ENCODE results near the gene UTP4.
A peak's percentile ranks its signal among the peaks of the same experiment; 100 is the strongest.
"Not testable (repeated sequence)": the region's sequence is repeated elsewhere in the genome, so short reads cannot be mapped to it uniquely, and the experiment has no call there.

The UTP4 gene

GRCh38 chr16:69143116-69143515, 10.7 kb downstream of the UTP4 start:
- Histone ChIP-seq H3K36me3 (ENCODE audit: control insufficient read depth in 5 of 5, insufficient read depth in 5 of 5, low read length in 5 of 5) (peaks cover 10 to 58% (median 37%) of the 10 kb centered on the region in 5 donors), H3K9ac (ENCODE audit: low read length in 5 of 5) (no peak overlapping the region), H3K27ac (ENCODE audit: low read depth, low read length) (no peak overlapping the region), H3K9me3 (ENCODE audit: control insufficient read depth in 5 of 5, low read length in 5 of 5) (no peaks in the 10 kb centered on the region), H3K4me1 (ENCODE audit: control insufficient read depth in 5 of 5, insufficient read depth in 5 of 5, low read length in 5 of 5) (peaks cover 0 to 25% (median 14%) of the 10 kb centered on the region in 5 donors), H3K4me3 (ENCODE audit: low read depth in 1 of 5, low read length in 5 of 5) (no peak overlapping the region), H3K27me3 (ENCODE audit: control insufficient read depth in 5 of 5, insufficient read depth in 4 of 5, low read length in 5 of 5) (no peaks in the 10 kb centered on the region)

- Histone ChIP-seq H3K4me3 (ENCODE audit: low read depth in 1 of 5, low read length in 5 of 5) (no peak overlapping the region), H3K4me1 (ENCODE audit: control insufficient read depth in 5 of 5, insufficient read depth in 5 of 5, low read length in 5 of 5) (peaks cover 0 to 23% (median 14%) of the 10 kb centered on the region in 5 donors), H3K36me3 (ENCODE audit: control insufficient read depth in 5 of 5, insufficient read depth in 5 of 5, low read length in 5 of 5) (peaks cover 5 to 44% (median 31%) of the 10 kb centered on the region in 5 donors), H3K27me3 (ENCODE audit: control insufficient read depth in 5 of 5, insufficient read depth in 4 of 5, low read length in 5 of 5) (no peaks in the 10 kb centered on the region), H3K9me3 (ENCODE audit: control insufficient read depth in 5 of 5, low read length in 5 of 5) (no peaks in the 10 kb centered on the region), H3K9ac (ENCODE audit: low read length in 5 of 5) (peak overlapping the region in 1 of 5 donors; percentile 55), H3K27ac (ENCODE audit: low read depth, low read length) (peak overlapping the region; percentile 84)
Observed at GRCh38 chr16:69145658-69146057, 13.2 kb downstream of the UTP4 start.

GRCh38 chr16:69149621-69150020, 17.2 kb downstream of the UTP4 start:
- peaks cover 0 to 11% (median 9%) of the 10 kb centered on the region in 5 donors for H3K4me1 ChIP-seq (ENCODE audit: control insufficient read depth in 5 of 5, insufficient read depth in 5 of 5, low read length in 5 of 5)
- H3K9me3 ChIP-seq (ENCODE audit: control insufficient read depth in 5 of 5, low read length in 5 of 5); H3K27ac ChIP-seq (ENCODE audit: low read depth, low read length); H3K4me3 ChIP-seq (ENCODE audit: low read depth in 1 of 5, low read length in 5 of 5); H3K9ac ChIP-seq (ENCODE audit: low read length in 5 of 5); H3K27me3 ChIP-seq (ENCODE audit: control insufficient read depth in 5 of 5, insufficient read depth in 4 of 5, low read length in 5 of 5): not testable (repeated sequence)
- H3K36me3 ChIP-seq (ENCODE audit: control insufficient read depth in 5 of 5, insufficient read depth in 5 of 5, low read length in 5 of 5) = peaks cover 2 to 48% (median 33%) of the 10 kb centered on the region in 5 donors

- Histone ChIP-seq H3K27ac (ENCODE audit: low read depth, low read length) (no peak overlapping the region), H3K36me3 (ENCODE audit: control insufficient read depth in 5 of 5, insufficient read depth in 5 of 5, low read length in 5 of 5) (peaks cover 2 to 50% (median 36%) of the 10 kb centered on the region in 5 donors), H3K4me1 (ENCODE audit: control insufficient read depth in 5 of 5, insufficient read depth in 5 of 5, low read length in 5 of 5) (peaks cover 0 to 9% (median 7%) of the 10 kb centered on the region in 5 donors), H3K4me3 (ENCODE audit: low read depth in 1 of 5, low read length in 5 of 5) (no peak overlapping the region), H3K27me3 (ENCODE audit: control insufficient read depth in 5 of 5, insufficient read depth in 4 of 5, low read length in 5 of 5) (no peaks in the 10 kb centered on the region), H3K9me3 (ENCODE audit: control insufficient read depth in 5 of 5, low read length in 5 of 5) (no peaks in the 10 kb centered on the region), H3K9ac (ENCODE audit: low read length in 5 of 5) (no peak overlapping the region)
Observed at GRCh38 chr16:69150146-69150865, 17.9 kb downstream of the UTP4 start.

- Histone ChIP-seq H3K27me3 (ENCODE audit: control insufficient read depth in 5 of 5, insufficient read depth in 4 of 5, low read length in 5 of 5) (no peaks in the 10 kb centered on the region), H3K4me3 (ENCODE audit: low read depth in 1 of 5, low read length in 5 of 5) (no peak overlapping the region), H3K4me1 (ENCODE audit: control insufficient read depth in 5 of 5, insufficient read depth in 5 of 5, low read length in 5 of 5) (no peaks in the 10 kb centered on the region), H3K9ac (ENCODE audit: low read length in 5 of 5) (no peak overlapping the region), H3K36me3 (ENCODE audit: control insufficient read depth in 5 of 5, insufficient read depth in 5 of 5, low read length in 5 of 5) (peaks cover 23 to 68% (median 59%) of the 10 kb centered on the region in 5 donors), H3K9me3 (ENCODE audit: control insufficient read depth in 5 of 5, low read length in 5 of 5) (no peaks in the 10 kb centered on the region), H3K27ac (ENCODE audit: low read depth, low read length) (no peak overlapping the region)
Observed at GRCh38 chr16:69157196-69157595, 24.7 kb downstream of the UTP4 start.

GRCh38 chr16:69160192-69160591, 27.7 kb downstream of the UTP4 start:
- peaks cover 24 to 64% (median 56%) of the 10 kb centered on the region in 5 donors for H3K36me3 ChIP-seq (ENCODE audit: control insufficient read depth in 5 of 5, insufficient read depth in 5 of 5, low read length in 5 of 5)
- H3K9ac ChIP-seq (ENCODE audit: low read length in 5 of 5) = peak overlapping the region in 1 of 5 donors; percentile 11
- no peaks in the 10 kb centered on the region for H3K9me3 ChIP-seq (ENCODE audit: control insufficient read depth in 5 of 5, low read length in 5 of 5)
- H3K4me1 ChIP-seq (ENCODE audit: control insufficient read depth in 5 of 5, insufficient read depth in 5 of 5, low read length in 5 of 5) = no peaks in the 10 kb centered on the region
- no peak overlapping the region for H3K27ac ChIP-seq (ENCODE audit: low read depth, low read length)
- no peak overlapping the region for H3K4me3 ChIP-seq (ENCODE audit: low read depth in 1 of 5, low read length in 5 of 5)
- no peaks in the 10 kb centered on the region for H3K27me3 ChIP-seq (ENCODE audit: control insufficient read depth in 5 of 5, insufficient read depth in 4 of 5, low read length in 5 of 5)

GRCh38 chr16:69165584-69165983, 33.1 kb downstream of the UTP4 start:
- no peak overlapping the region for H3K27ac ChIP-seq (ENCODE audit: low read depth, low read length)
- no peak overlapping the region for H3K4me3 ChIP-seq (ENCODE audit: low read depth in 1 of 5, low read length in 5 of 5)
- H3K36me3 ChIP-seq (ENCODE audit: control insufficient read depth in 5 of 5, insufficient read depth in 5 of 5, low read length in 5 of 5) = peaks cover 24 to 70% (median 63%) of the 10 kb centered on the region in 5 donors
- H3K9me3 ChIP-seq (ENCODE audit: control insufficient read depth in 5 of 5, low read length in 5 of 5) = no peaks in the 10 kb centered on the region
- no peak overlapping the region for H3K9ac ChIP-seq (ENCODE audit: low read length in 5 of 5)
- H3K4me1 ChIP-seq (ENCODE audit: control insufficient read depth in 5 of 5, insufficient read depth in 5 of 5, low read length in 5 of 5) = no peaks in the 10 kb centered on the region
- H3K27me3 ChIP-seq (ENCODE audit: control insufficient read depth in 5 of 5, insufficient read depth in 4 of 5, low read length in 5 of 5) = no peaks in the 10 kb centered on the region

GRCh38 chr16:69166221-69166833, 33.9 kb downstream of the UTP4 start:
- Histone ChIP-seq H3K27me3 (ENCODE audit: control insufficient read depth in 5 of 5, insufficient read depth in 4 of 5, low read length in 5 of 5) (no peaks in the 10 kb centered on the region), H3K4me3 (ENCODE audit: low read depth in 1 of 5, low read length in 5 of 5) (no peak overlapping the region), H3K9me3 (ENCODE audit: control insufficient read depth in 5 of 5, low read length in 5 of 5) (no peaks in the 10 kb centered on the region), H3K36me3 (ENCODE audit: control insufficient read depth in 5 of 5, insufficient read depth in 5 of 5, low read length in 5 of 5) (peaks cover 18 to 63% (median 56%) of the 10 kb centered on the region in 5 donors), H3K27ac (ENCODE audit: low read depth, low read length) (no peak overlapping the region), H3K9ac (ENCODE audit: low read length in 5 of 5) (no peak overlapping the region), H3K4me1 (ENCODE audit: control insufficient read depth in 5 of 5, insufficient read depth in 5 of 5, low read length in 5 of 5) (peaks cover 0 to 6% (median 5%) of the 10 kb centered on the region in 5 donors)

GRCh38 chr16:69166946-69167930, 34.8 kb downstream of the UTP4 start:
- H3K27me3 ChIP-seq (ENCODE audit: control insufficient read depth in 5 of 5, insufficient read depth in 4 of 5, low read length in 5 of 5) = no peaks in the 10 kb centered on the region
- H3K4me3 ChIP-seq (ENCODE audit: low read depth in 1 of 5, low read length in 5 of 5) = no peak overlapping the region
- peaks cover 17 to 59% (median 50%) of the 10 kb centered on the region in 5 donors for H3K36me3 ChIP-seq (ENCODE audit: control insufficient read depth in 5 of 5, insufficient read depth in 5 of 5, low read length in 5 of 5)
- H3K27ac ChIP-seq (ENCODE audit: low read depth, low read length) = no peak overlapping the region
- no peaks in the 10 kb centered on the region for H3K9me3 ChIP-seq (ENCODE audit: control insufficient read depth in 5 of 5, low read length in 5 of 5)
- H3K4me1 ChIP-seq (ENCODE audit: control insufficient read depth in 5 of 5, insufficient read depth in 5 of 5, low read length in 5 of 5) = peaks cover 0 to 14% (median 12%) of the 10 kb centered on the region in 5 donors
- no peak overlapping the region for H3K9ac ChIP-seq (ENCODE audit: low read length in 5 of 5)
